Activated CD4-positive, CD25-positive, alpha-beta regulatory T cell treated with anti-CD3 and anti-CD28 coated beads, Interleukin-2, amount 50 U/mL, for 16 hours (primary cell): ENCODE data around the gene ORAI2.
"Not testable (repeated sequence)": the region's sequence is repeated elsewhere in the genome, so short reads cannot be mapped to it uniquely, and the experiment has no call there.

Experiments
- DNase-seq: peaks from one replicate; pipeline ENCODE4 v3.0.0-alpha.2; 2020; ENCODE audit warnings: low read depth, low spot score

ORAI2 gene

GRCh38 chr7:102497308-102497707, 63.9 kb downstream of the ORAI2 start:
- DNase-seq: not testable (repeated sequence)

GRCh38 chr7:102498321-102498720, 64.9 kb downstream of the ORAI2 start:
- DNase-seq: not testable (repeated sequence)

- DNase-seq: not testable (repeated sequence)
Measured at GRCh38 chr7:102503141-102503540, 69.8 kb downstream of the ORAI2 start.

GRCh38 chr7:102505298-102506185, 72.2 kb downstream of the ORAI2 start:
- not testable (repeated sequence) for DNase-seq
